ENCODE measurements around the gene RNF144B. TPM values are rescaled to one million over a fixed set of nuclear protein-coding genes. Genes with fewer than 3 reads are reported as not detected.
A peak's percentile ranks its signal among the peaks of the same experiment; 100 is the strongest.
"Not testable (repeated sequence)": the region's sequence is repeated elsewhere in the genome, so short reads cannot be mapped to it uniquely, and the experiment has no call there.

Gene RNF144B
- total and polyA plus RNA-seq, 2 donors = 5.6 to 13.2 TPM

- no peak overlapping the region for H3K27ac ChIP-seq (ENCODE audit: low read depth)
- H3K4me1 ChIP-seq (ENCODE audit: insufficient read depth) = peaks cover 4% of the 10 kb centered on the region
- H3K36me3 ChIP-seq (ENCODE audit: insufficient read depth) = no peaks in the 10 kb centered on the region
- DNase-seq (ENCODE audit: extremely low spot score) = no peak
- WGBS = 40% methylated on average over 6 of the region's 6 CpGs
- H3K4me3 ChIP-seq (ENCODE audit: low read depth, low read length) = peak overlapping the region; percentile 37
These were observed 713 bp upstream of the RNF144B start for GRCh38 chr6:18386298-18386976.

GRCh38 chr6:18388271-18388670 is 1.1 kb downstream of the RNF144B start:
- no peaks in the 10 kb centered on the region for H3K36me3 ChIP-seq (ENCODE audit: insufficient read depth)
- peak overlapping the region; percentile 37 for H3K4me3 ChIP-seq (ENCODE audit: low read depth, low read length)
- H3K4me1 ChIP-seq (ENCODE audit: insufficient read depth) = peaks cover 4% of the 10 kb centered on the region
- WGBS = 16% methylated on average over 3 of the region's 3 CpGs
- DNase-seq (ENCODE audit: extremely low spot score) = no peak
- peak overlapping the region; percentile 59 for H3K27ac ChIP-seq (ENCODE audit: low read depth)

GRCh38 chr6:18388942-18389341 is 1.8 kb downstream of the RNF144B start:
- no peak overlapping the region for H3K27ac ChIP-seq (ENCODE audit: low read depth)
- peaks cover 2% of the 10 kb centered on the region for H3K4me1 ChIP-seq (ENCODE audit: insufficient read depth)
- no peak overlapping the region for H3K4me3 ChIP-seq (ENCODE audit: low read depth, low read length)
- DNase-seq (ENCODE audit: extremely low spot score) = no peak
- H3K36me3 ChIP-seq (ENCODE audit: insufficient read depth) = no peaks in the 10 kb centered on the region
- 40% methylated on average over 1 of the region's 1 CpG for WGBS

- no peak for DNase-seq (ENCODE audit: extremely low spot score)
- Histone ChIP-seq H3K36me3 (ENCODE audit: insufficient read depth) (no peaks in the 10 kb centered on the region), H3K27ac (ENCODE audit: low read depth) (no peak overlapping the region), H3K4me3 (ENCODE audit: low read depth, low read length) (no peak overlapping the region), H3K4me1 (ENCODE audit: insufficient read depth) (peaks cover 2% of the 10 kb centered on the region)
- 23% methylated on average over 2 of the region's 2 CpGs for WGBS
These were observed 2.3 kb downstream of the RNF144B start for GRCh38 chr6:18389479-18389878.

GRCh38 chr6:18390476-18390875 is 3.3 kb downstream of the RNF144B start:
- Histone ChIP-seq H3K27ac (ENCODE audit: low read depth) (no peak overlapping the region), H3K4me1 (ENCODE audit: insufficient read depth) (peaks cover 2% of the 10 kb centered on the region), H3K36me3 (ENCODE audit: insufficient read depth) (no peaks in the 10 kb centered on the region), H3K4me3 (ENCODE audit: low read depth, low read length) (no peak overlapping the region)
- no peak for DNase-seq (ENCODE audit: extremely low spot score)
- 62% methylated on average over 2 of the region's 2 CpGs for WGBS

GRCh38 chr6:18391023-18391422 is 3.9 kb downstream of the RNF144B start:
- WGBS = 86% methylated on average over 3 of the region's 3 CpGs
- H3K27ac ChIP-seq (ENCODE audit: low read depth) = no peak overlapping the region

GRCh38 chr6:18392346-18392877 is 5.3 kb downstream of the RNF144B start:
- 78% methylated on average over 2 of the region's 2 CpGs for WGBS
- H3K27ac ChIP-seq (ENCODE audit: low read depth) = no peak overlapping the region
- no peak overlapping the region for H3K4me3 ChIP-seq (ENCODE audit: low read depth, low read length)
- peaks cover 2% of the 10 kb centered on the region for H3K4me1 ChIP-seq (ENCODE audit: insufficient read depth)
- DNase-seq (ENCODE audit: extremely low spot score) = no peak
- no peaks in the 10 kb centered on the region for H3K36me3 ChIP-seq (ENCODE audit: insufficient read depth)

More at GRCh38 chr6:18391023-18391422, 3.9 kb downstream of the RNF144B start:
- H3K4me3 ChIP-seq (ENCODE audit: low read depth, low read length) = no peak overlapping the region
- peaks cover 2% of the 10 kb centered on the region for H3K4me1 ChIP-seq (ENCODE audit: insufficient read depth)
- no peaks in the 10 kb centered on the region for H3K36me3 ChIP-seq (ENCODE audit: insufficient read depth)
- DNase-seq (ENCODE audit: extremely low spot score) = no peak

GRCh38 chr6:18393698-18394097 is 6.5 kb downstream of the RNF144B start:
- H3K4me1 ChIP-seq (ENCODE audit: insufficient read depth) = no peaks in the 10 kb centered on the region
- no peaks in the 10 kb centered on the region for H3K36me3 ChIP-seq (ENCODE audit: insufficient read depth)
- H3K4me3 ChIP-seq (ENCODE audit: low read depth, low read length) = no peak overlapping the region
- H3K27ac ChIP-seq (ENCODE audit: low read depth) = no peak overlapping the region
- WGBS = 72% methylated on average over 2 of the region's 2 CpGs
- DNase-seq (ENCODE audit: extremely low spot score) = no peak

- Histone ChIP-seq H3K4me1 (ENCODE audit: insufficient read depth) (no peaks in the 10 kb centered on the region), H3K27ac (ENCODE audit: low read depth) (no peak overlapping the region), H3K36me3 (ENCODE audit: insufficient read depth) (no peaks in the 10 kb centered on the region), H3K4me3 (ENCODE audit: low read depth, low read length) (no peak overlapping the region)
- WGBS = 35% methylated on average over 2 of the region's 2 CpGs
- no peak for DNase-seq (ENCODE audit: extremely low spot score)
These were observed 8.2 kb downstream of the RNF144B start for GRCh38 chr6:18395177-18395855.

- Histone ChIP-seq H3K4me3 (ENCODE audit: low read depth, low read length) (no peak overlapping the region), H3K36me3 (ENCODE audit: insufficient read depth) (no peaks in the 10 kb centered on the region), H3K27ac (ENCODE audit: low read depth) (no peak overlapping the region), H3K4me1 (ENCODE audit: insufficient read depth) (no peaks in the 10 kb centered on the region)
- 88% methylated on average over 1 of the region's 1 CpG for WGBS
- DNase-seq (ENCODE audit: extremely low spot score) = no peak
These were observed 8.7 kb downstream of the RNF144B start for GRCh38 chr6:18395856-18396197.

GRCh38 chr6:18397701-18398100 is 10.6 kb downstream of the RNF144B start:
- Histone ChIP-seq H3K4me3 (ENCODE audit: low read depth, low read length) (no peak overlapping the region), H3K36me3 (ENCODE audit: insufficient read depth) (no peaks in the 10 kb centered on the region), H3K27ac (ENCODE audit: low read depth) (no peak overlapping the region), H3K4me1 (ENCODE audit: insufficient read depth) (no peaks in the 10 kb centered on the region)
- 84% methylated on average over 6 of the region's 6 CpGs for WGBS
- no peak for DNase-seq (ENCODE audit: extremely low spot score)

- H3K4me1 ChIP-seq (ENCODE audit: insufficient read depth) = not testable (repeated sequence)
- WGBS = 89% methylated on average over 4 of the region's 4 CpGs
These were observed 11.1 kb downstream of the RNF144B start for GRCh38 chr6:18398225-18398624.

GRCh38 chr6:18400831-18401446 is 13.8 kb downstream of the RNF144B start:
- H3K36me3 ChIP-seq (ENCODE audit: insufficient read depth) = no peaks in the 10 kb centered on the region
- H3K4me3 ChIP-seq (ENCODE audit: low read depth, low read length) = no peak overlapping the region
- no peaks in the 10 kb centered on the region for H3K4me1 ChIP-seq (ENCODE audit: insufficient read depth)
- H3K27ac ChIP-seq (ENCODE audit: low read depth) = no peak overlapping the region
- DNase-seq (ENCODE audit: extremely low spot score) = no peak
- WGBS = 80% methylated on average over 2 of the region's 2 CpGs

More at GRCh38 chr6:18398225-18398624, 11.1 kb downstream of the RNF144B start:
- not testable (repeated sequence) for DNase-seq (ENCODE audit: extremely low spot score); H3K36me3 ChIP-seq (ENCODE audit: insufficient read depth); H3K4me3 ChIP-seq (ENCODE audit: low read depth, low read length); H3K27ac ChIP-seq (ENCODE audit: low read depth)

- WGBS = 96% methylated on average over 6 of the region's 6 CpGs
- H3K36me3 ChIP-seq (ENCODE audit: insufficient read depth); H3K4me3 ChIP-seq (ENCODE audit: low read depth, low read length); H3K27ac ChIP-seq (ENCODE audit: low read depth); H3K4me1 ChIP-seq (ENCODE audit: insufficient read depth); DNase-seq (ENCODE audit: extremely low spot score): not testable (repeated sequence)
These were observed 17.8 kb downstream of the RNF144B start for GRCh38 chr6:18404965-18405364.
